HepG2 (cell line): ENCODE measurements around the gene IWS1. TPM values are rescaled to one million over a fixed set of nuclear protein-coding genes. Genes with fewer than 3 reads are reported as not detected.

Experiments used
- ADNP ChIP-seq: sonication (generic); formaldehyde crosslinking; IDR thresholded peaks from 2 replicates; pipeline ENCODE4 v1.4.0; 2020; ENCODE audit warnings: missing genetic modification reagents
- AKNA ChIP-seq: sonication (generic); formaldehyde crosslinking; IDR thresholded peaks from 2 replicates; pipeline ENCODE4 v1.4.0; 2020; ENCODE audit warnings: missing genetic modification reagents, borderline replicate concordance
- GMEB1 ChIP-seq: sonication (generic); formaldehyde crosslinking; IDR thresholded peaks from 2 replicates; pipeline ENCODE4 v1.5.1; 2020; ENCODE audit warnings: missing genetic modification reagents, mild to moderate bottlenecking, borderline replicate concordance
- MLXIP ChIP-seq: sonication (generic); formaldehyde crosslinking; IDR thresholded peaks from 2 replicates; pipeline ENCODE4 v1.9.0; 2021; ENCODE audit warnings: missing genetic modification reagents, borderline replicate concordance
- TIGD3 ChIP-seq: sonication (generic); formaldehyde crosslinking; IDR thresholded peaks from 2 replicates; pipeline ENCODE4 v1.5.1; 2020; ENCODE audit warnings: mild to moderate bottlenecking, missing genetic modification reagents, borderline replicate concordance
- TRIM22 ChIP-seq: fragments of 450-650 bp; IDR thresholded peaks from 2 replicates; pipeline ENCODE4 v1.6.1; 2017
- ZBTB38 ChIP-seq: sonication (generic); formaldehyde crosslinking; IDR thresholded peaks from 2 replicates; pipeline ENCODE4 v1.5.1; 2020; ENCODE audit warnings: mild to moderate bottlenecking, missing genetic modification reagents
- ZGPAT ChIP-seq: IDR thresholded peaks from 2 replicates; pipeline ENCODE4 v1.6.1; 2016; ENCODE audit warnings: mild to moderate bottlenecking
- ZNF24 ChIP-seq: fragments of 450-650 bp; IDR thresholded peaks from 2 replicates; pipeline ENCODE4 v1.6.1; 2017; ENCODE audit warnings: antibody characterized with exemption, mild to moderate bottlenecking
- ZNF672 ChIP-seq: sonication (generic); formaldehyde crosslinking; IDR thresholded peaks from 2 replicates; pipeline ENCODE4 v1.8.1; 2022; ENCODE audit warnings: missing genetic modification reagents
- ZNF772 ChIP-seq: sonication (generic); formaldehyde crosslinking; IDR thresholded peaks from 2 replicates; pipeline ENCODE4 v1.5.0; 2020; ENCODE audit warnings: mild to moderate bottlenecking, missing genetic modification reagents
- polyA plus RNA-seq, 8 experiments: library from polyadenylated mRNA; depleted of rRNA in 3 of 8; stranded (reverse) in 7 of 8; unstranded in 1 of 8; fragments of >200 nt; fragmentation: Illumina TruSeq in 4 of 8; extraction: Trizol in 4 of 8; gene quantifications; 2 replicates each; pipeline versions ENCODE4 v1.2.1 to v1.2.3, GENCODE V29; 2011 to 2016; ENCODE audit warnings: low read depth in 4 of 8, missing spikeins in 1 of 8, mixed read lengths in 1 of 8; ENCODE audit not compliant: insufficient read depth in 1 of 8
- total RNA-seq, 5 experiments: library from RNA; depleted of rRNA; stranded (reverse); fragments of >200 nt; fragmentation: Illumina TruSeq; extraction: Trizol; gene quantifications; 2 replicates each; pipeline ENCODE4 v1.2.3, GENCODE V29; 2016; ENCODE audit warnings: low read depth in 1 of 5

The IWS1 gene
- total and polyA plus RNA-seq, 2 of the 13 experiments (the other 11 are each of a cell fraction or from before 2014, with no cell fraction given): 28.9 to 62.3 TPM

GRCh38 chr2:127526132-127527000 lies at the start of gene IWS1 (continued):
- TF ChIP-seq GMEB1 (CRISPR knock-in tag) (peak; percentile 88), ZGPAT (CRISPR knock-in tag) (peak; percentile 77), ZBTB38 (CRISPR knock-in tag) (no peak; the same call in none of the 2 replicates), ZNF672 (CRISPR knock-in tag) (no peak), AKNA (CRISPR knock-in tag) (no peak; the same call in 1 of the 2 replicates), MLXIP (no peak), ZNF24 (0 out of 2 replicates have a peak, but pooled peaks have one; percentile 32), TIGD3 (no peak; the same call in none of the 2 replicates), ZNF772 (peak; percentile 10; the same call in 1 of the 2 replicates), TRIM22 (no peak), ADNP (CRISPR knock-in tag) (no peak)
